ENCODE data around the gene CTIF.

DNA sequence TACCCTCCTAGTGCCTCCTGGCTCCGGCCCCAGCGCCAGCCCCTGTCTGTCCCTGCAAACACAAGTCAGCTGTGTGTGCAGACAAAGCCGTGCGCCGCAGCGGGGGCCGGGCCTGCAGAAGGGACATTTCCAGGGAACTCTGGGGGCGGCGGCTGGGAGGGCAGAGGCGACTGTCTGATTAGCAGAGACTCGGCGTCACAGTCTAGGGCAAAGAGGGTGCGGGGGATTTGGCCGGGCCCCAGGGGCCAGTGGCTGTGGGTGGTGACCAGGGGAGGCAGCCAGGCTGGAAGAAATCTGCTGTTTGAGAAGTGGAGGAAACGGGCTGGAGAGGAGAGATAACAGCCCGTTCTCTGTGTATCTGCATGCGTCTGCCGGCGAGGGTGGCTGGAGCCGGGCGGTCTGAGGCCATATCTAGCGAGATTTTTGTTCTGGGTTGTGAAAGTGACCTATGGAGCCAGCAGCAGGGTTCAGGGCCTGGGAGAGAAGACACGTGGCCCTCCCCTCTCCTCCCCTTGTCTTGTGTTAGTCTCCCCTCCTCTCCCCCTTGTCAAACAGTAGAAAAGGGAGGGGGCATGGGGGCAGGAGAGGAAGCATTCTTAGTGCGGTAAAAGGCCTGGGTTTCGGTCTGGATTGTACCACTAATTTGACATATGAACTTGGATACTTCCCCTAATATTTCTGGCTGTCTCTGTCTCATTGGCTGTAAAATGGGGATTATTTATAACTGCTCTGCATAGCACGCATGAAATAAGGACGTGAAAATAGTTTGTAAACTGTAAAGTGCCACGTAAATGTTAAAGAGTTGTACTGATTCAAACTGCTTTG lies 242.5 kb downstream of the CTIF start:
- no peak for TF ChIP-seq POLR2A (IDR thresholded peaks at IDR 0.05)
- TF ChIP-seq, protein P1, sequence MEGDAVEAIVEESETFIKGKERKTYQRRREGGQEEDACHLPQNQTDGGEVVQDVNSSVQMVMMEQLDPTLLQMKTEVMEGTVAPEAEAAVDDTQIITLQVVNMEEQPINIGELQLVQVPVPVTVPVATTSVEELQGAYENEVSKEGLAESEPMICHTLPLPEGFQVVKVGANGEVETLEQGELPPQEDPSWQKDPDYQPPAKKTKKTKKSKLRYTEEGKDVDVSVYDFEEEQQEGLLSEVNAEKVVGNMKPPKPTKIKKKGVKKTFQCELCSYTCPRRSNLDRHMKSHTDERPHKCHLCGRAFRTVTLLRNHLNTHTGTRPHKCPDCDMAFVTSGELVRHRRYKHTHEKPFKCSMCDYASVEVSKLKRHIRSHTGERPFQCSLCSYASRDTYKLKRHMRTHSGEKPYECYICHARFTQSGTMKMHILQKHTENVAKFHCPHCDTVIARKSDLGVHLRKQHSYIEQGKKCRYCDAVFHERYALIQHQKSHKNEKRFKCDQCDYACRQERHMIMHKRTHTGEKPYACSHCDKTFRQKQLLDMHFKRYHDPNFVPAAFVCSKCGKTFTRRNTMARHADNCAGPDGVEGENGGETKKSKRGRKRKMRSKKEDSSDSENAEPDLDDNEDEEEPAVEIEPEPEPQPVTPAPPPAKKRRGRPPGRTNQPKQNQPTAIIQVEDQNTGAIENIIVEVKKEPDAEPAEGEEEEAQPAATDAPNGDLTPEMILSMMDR (IDR thresholded peaks at IDR 0.05): no peak

All from transverse colon (tissue), 3 donors.